Type B pancreatic cell (in vitro differentiated cells): ENCODE results near the gene PACRG. TPM values are rescaled to one million over a fixed set of nuclear protein-coding genes. Genes with fewer than 3 reads are reported as not detected.

Source experiments
- DNase-seq: peaks from one replicate; pipeline ENCODE4 v3.0.0; 2021; ENCODE audit warnings: mixed read lengths; ENCODE audit not compliant: unreplicated experiment; ENCODE audit errors: extremely low spot score
- H3K27ac Mint-ChIP-seq: 2 replicates; pipeline ENCODE4 v1.8.0; 2021; ENCODE audit warnings: mild to moderate bottlenecking, mixed read lengths
- H3K27me3 Mint-ChIP-seq: 2 replicates; pipeline ENCODE4 v1.8.0; 2021; ENCODE audit warnings: mixed read lengths
- H3K36me3 Mint-ChIP-seq: 2 replicates; pipeline ENCODE4 v1.8.0; 2021; ENCODE audit warnings: mixed read lengths
- H3K4me1 Mint-ChIP-seq: one replicate; pipeline ENCODE4 v1.8.0; 2021; ENCODE audit warnings: mixed read lengths; ENCODE audit not compliant: unreplicated experiment
- H3K4me3 Mint-ChIP-seq: 2 replicates; pipeline ENCODE4 v1.8.0; 2021; ENCODE audit warnings: mild to moderate bottlenecking, mixed read lengths
- H3K9me3 Mint-ChIP-seq: 2 replicates; pipeline ENCODE4 v1.8.0; 2021; ENCODE audit warnings: mixed read lengths
- CTCF ChIP-seq: fragments of 200-600 bp; sonication (generic); conservative IDR thresholded peaks from 2 replicates; pipeline ENCODE4 v1.5.0; 2021; ENCODE audit warnings: antibody characterized with exemption, mild to moderate bottlenecking
- total RNA-seq: library from RNA; stranded (reverse); gene quantifications from 2 replicates; pipeline ENCODE4 v1.2.1, GENCODE V29; 2021; ENCODE audit warnings: low replicate concordance

PACRG gene
- total RNA-seq, 1 donor from 2014 or later: 5.6 TPM

GRCh38 chr6:162715601-162716000 is 12.2 kb upstream of the PACRG start:
- no peak for TF ChIP-seq CTCF
- no peak overlapping the region for H3K27ac Mint-ChIP-seq
- no peaks in the 10 kb centered on the region for H3K36me3 Mint-ChIP-seq
- no peaks in the 10 kb centered on the region for H3K27me3 Mint-ChIP-seq
- peaks cover 7% of the 10 kb centered on the region for H3K9me3 Mint-ChIP-seq
- DNase-seq: no peak
- H3K4me1 Mint-ChIP-seq: peaks cover 3% of the 10 kb centered on the region
- H3K4me3 Mint-ChIP-seq: no peak overlapping the region

GRCh38 chr6:162719528-162719927 is 8.2 kb upstream of the PACRG start:
- TF ChIP-seq CTCF: no peak
- H3K27ac Mint-ChIP-seq: no peak overlapping the region
- DNase-seq: no peak
- H3K9me3 Mint-ChIP-seq: peaks cover 13% of the 10 kb centered on the region
- no peak overlapping the region for H3K4me3 Mint-ChIP-seq
- peaks cover 3% of the 10 kb centered on the region for H3K4me1 Mint-ChIP-seq
- H3K36me3 Mint-ChIP-seq: no peaks in the 10 kb centered on the region
- no peaks in the 10 kb centered on the region for H3K27me3 Mint-ChIP-seq

GRCh38 chr6:162721404-162721687 is 6.4 kb upstream of the PACRG start:
- DNase-seq: no peak

GRCh38 chr6:162722226-162722625 is 5.5 kb upstream of the PACRG start:
- no peak overlapping the region for H3K4me3 Mint-ChIP-seq
- no peak for TF ChIP-seq CTCF
- no peak for DNase-seq
- no peak overlapping the region for H3K27ac Mint-ChIP-seq
- peaks cover 6% of the 10 kb centered on the region for H3K9me3 Mint-ChIP-seq
- no peaks in the 10 kb centered on the region for H3K36me3 Mint-ChIP-seq
- no peaks in the 10 kb centered on the region for H3K27me3 Mint-ChIP-seq
- peaks cover 12% of the 10 kb centered on the region for H3K4me1 Mint-ChIP-seq

More at GRCh38 chr6:162721404-162721687, 6.4 kb upstream of the PACRG start:
- H3K27me3 Mint-ChIP-seq: no peaks in the 10 kb centered on the region
- no peak overlapping the region for H3K27ac Mint-ChIP-seq
- no peaks in the 10 kb centered on the region for H3K36me3 Mint-ChIP-seq
- H3K9me3 Mint-ChIP-seq: peaks cover 13% of the 10 kb centered on the region
- H3K4me3 Mint-ChIP-seq: no peak overlapping the region
- peaks cover 4% of the 10 kb centered on the region for H3K4me1 Mint-ChIP-seq
- no peak for TF ChIP-seq CTCF

GRCh38 chr6:162722633-162723032 is 5.1 kb upstream of the PACRG start:
- H3K4me3 Mint-ChIP-seq: no peak overlapping the region

More at GRCh38 chr6:162722633-162723032, 5.1 kb upstream of the PACRG start:
- Mint-ChIP-seq H3K9me3 (peaks cover 6% of the 10 kb centered on the region), H3K4me1 (peaks cover 12% of the 10 kb centered on the region), H3K27me3 (no peaks in the 10 kb centered on the region), H3K36me3 (no peaks in the 10 kb centered on the region), H3K27ac (no peak overlapping the region)
- DNase-seq: no peak
- no peak for TF ChIP-seq CTCF
